HCT116 (cell line): ENCODE data around the gene GREB1L. TPM values are rescaled to one million over a fixed set of nuclear protein-coding genes. Genes with fewer than 3 reads are reported as not detected.

Experiments
- ATAC-seq: fragments of 200-7000 bp; cut with Tn5 transposase; 2 replicates; pipeline ENCODE4 v1.9.1; 2020; ENCODE audit warnings: mild to moderate bottlenecking, moderate library complexity
- BruUV-seq: library from RNA; stranded (reverse); fragments of 400-500 nt; replicated peaks from 2 replicates; lab custom pipeline; 2021; lab: Mats Ljungman, UMichigan
- CTCF ChIA-PET: fragments of 300-600 bp; sonication (Branson Sonifier 250); formaldehyde crosslinking; loops from one replicate; lab custom pipeline; 2021; ENCODE audit warnings: antibody characterized with exemption; lab: Charles Lee
- POLR2A ChIA-PET: fragments of 300-600, 350-600 bp; sonication (Branson Sonifier 250); formaldehyde crosslinking; loops from one replicate; lab custom pipeline; 2021; ENCODE audit warnings: antibody characterized with exemption; lab: Charles Lee
- RAD21 ChIA-PET, 2 experiments: fragments of 300-600 bp; sonication (Branson Sonifier 250); formaldehyde crosslinking; loops; one replicate each; lab custom pipeline; 2023; ENCODE audit warnings: low total read pairs in 2 of 2; ENCODE audit not compliant: uncharacterized antibody in 2 of 2, unreplicated experiment in 2 of 2, low non-redundant PET in 1 of 2; lab: Charles Lee
- DNase-seq: peaks from one replicate; pipeline ENCODE4 v3.0.0-alpha.2; 2010; ENCODE audit warnings: low read depth, low spot score
- H2AFZ ChIP-seq: fragments of 200-600 bp; shearing (Covaris generic), sonication (generic); 2 replicates; pipeline ENCODE4 v1.6.1; 2017; ENCODE audit warnings: low read depth, mixed run types, mixed read lengths, antibody characterized with exemption, low read length; ENCODE audit not compliant: poor library complexity, severe bottlenecking
- H3K27ac ChIP-seq: 2 replicates; pipeline ENCODE4 v1.5.1; 2012; ENCODE audit warnings: low read depth, low read length
- H3K27me3 ChIP-seq: fragments of 200-600 bp; sonication (generic); 2 replicates; pipeline ENCODE4 v1.6.1; 2016; ENCODE audit warnings: mixed run types, low read length, mixed read lengths; ENCODE audit not compliant: insufficient read depth
- H3K36me3 ChIP-seq, 2 experiments: fragments of 200-500 bp in 1 of 2; fragments of 200-600 bp in 1 of 2; sonication (Bioruptor generic) in 1 of 2; sonication (generic) in 1 of 2; 2 replicates each; pipeline versions ENCODE4 v1.5.1 to v1.6.1; 2014 to 2016; ENCODE audit warnings: low read length in 2 of 2, inconsistent platforms in 1 of 2, mixed read lengths in 1 of 2, mixed run types in 1 of 2; ENCODE audit not compliant: insufficient read depth in 2 of 2, control insufficient read depth in 1 of 2
- H3K4me1 ChIP-seq, 2 experiments: fragments of 200-600 bp in 1 of 2; sonication (generic) in 1 of 2; 2 replicates each; pipeline versions ENCODE4 v1.5.1 to v1.6.1; 2012 to 2017; ENCODE audit warnings: low read length in 2 of 2, inconsistent platforms in 1 of 2, mild to moderate bottlenecking in 1 of 2, mixed read lengths in 1 of 2, mixed run types in 1 of 2, moderate library complexity in 1 of 2; ENCODE audit not compliant: insufficient read depth in 2 of 2, control insufficient read depth in 1 of 2
- H3K4me2 ChIP-seq: fragments of 200-600 bp; sonication (generic); 2 replicates; pipeline ENCODE4 v1.6.1; 2017; ENCODE audit warnings: mixed run types, low read length, mixed read lengths
- H3K4me3 ChIP-seq, 2 experiments: fragments of 200-600 bp in 1 of 2; sonication (generic) in 1 of 2; replicated peaks in 1 of 2; 2 replicates each; pipeline ENCODE4 v1.5.1; 2011 to 2016; ENCODE audit warnings: low read length in 2 of 2, control low read depth in 1 of 2, low read depth in 1 of 2, mild to moderate bottlenecking in 1 of 2, mixed read lengths in 1 of 2, mixed run types in 1 of 2
- H3K79me2 ChIP-seq: fragments of 200-600 bp; sonication (generic); 2 replicates; pipeline ENCODE4 v1.6.1; 2017; ENCODE audit warnings: mild to moderate bottlenecking, mixed run types, low read length, moderate library complexity, mixed read lengths; ENCODE audit not compliant: insufficient read depth
- H3K9ac ChIP-seq: fragments of 200-600 bp; sonication (generic); 2 replicates; pipeline ENCODE4 v1.6.1; 2016; ENCODE audit warnings: low read length, mixed read lengths
- H3K9me2 ChIP-seq: fragments of 200-600 bp; sonication (generic), shearing (Covaris generic); 2 replicates; pipeline ENCODE4 v1.6.1; 2017; ENCODE audit warnings: mixed run types, mild to moderate bottlenecking, moderate library complexity; ENCODE audit not compliant: insufficient read depth
- H3K9me3 ChIP-seq, 2 experiments: fragments of 200-500 bp in 1 of 2; fragments of 200-600 bp in 1 of 2; sonication (Bioruptor generic) in 1 of 2; sonication (generic) in 1 of 2; 2 replicates each; pipeline ENCODE4 v1.6.1; 2014 to 2017; ENCODE audit warnings: low read length in 2 of 2, mixed read lengths in 2 of 2, inconsistent platforms in 1 of 2, low read depth in 1 of 2, mild to moderate bottlenecking in 1 of 2, mixed run types in 1 of 2, moderate library complexity in 1 of 2; ENCODE audit not compliant: control insufficient read depth in 1 of 2, insufficient read depth in 1 of 2
- H4K20me1 ChIP-seq: fragments of 200-600 bp; sonication (generic), shearing (Covaris generic); 2 replicates; pipeline ENCODE4 v1.6.1; 2017; ENCODE audit warnings: mixed run types, mild to moderate bottlenecking, moderate library complexity; ENCODE audit not compliant: insufficient read depth
- CBX3 ChIP-seq: IDR thresholded peaks from 2 replicates; pipeline ENCODE4 v1.6.1; 2012; ENCODE audit warnings: low read depth
- CEBPB ChIP-seq: IDR thresholded peaks from 2 replicates; pipeline ENCODE4 v1.6.1; 2012; ENCODE audit warnings: low read depth
- ELF1 ChIP-seq: IDR thresholded peaks from 2 replicates; pipeline ENCODE4 v1.6.1; 2012; ENCODE audit warnings: low read depth, borderline replicate concordance
- EZH2 ChIP-seq: fragments of 200-600 bp; sonication (generic); IDR thresholded peaks from 2 replicates; pipeline ENCODE4 v1.6.1; 2017; ENCODE audit warnings: antibody characterized with exemption, mixed run types
- FOSL1 ChIP-seq: IDR thresholded peaks from 2 replicates; pipeline ENCODE4 v1.6.1; 2012; ENCODE audit warnings: low read depth
- JUND ChIP-seq: IDR thresholded peaks from 2 replicates; pipeline ENCODE4 v1.6.1; 2012
- POLR2A ChIP-seq: IDR thresholded peaks from 2 replicates; pipeline ENCODE4 v1.7.0; 2011; ENCODE audit warnings: borderline replicate concordance; ENCODE audit not compliant: insufficient read depth, insufficient read length; ENCODE audit errors: extremely low read depth
- POLR2AphosphoS5 ChIP-seq: IDR thresholded peaks from 2 replicates; pipeline ENCODE4 v1.6.1; 2011; ENCODE audit warnings: mild to moderate bottlenecking, low read depth, low read length, moderate library complexity
- RAD21 ChIP-seq: IDR thresholded peaks from 2 replicates; pipeline ENCODE4 v1.6.1; 2012; ENCODE audit warnings: low read depth, mild to moderate bottlenecking
- SRF ChIP-seq: IDR thresholded peaks from 2 replicates; pipeline ENCODE4 v1.6.1; 2012; ENCODE audit warnings: low read depth
- ZFX ChIP-seq: fragments of 450-650 bp; IDR thresholded peaks from 2 replicates; pipeline ENCODE4 v1.6.1; 2017
- ZNF274 ChIP-seq: fragments of 200-500 bp; sonication (Bioruptor generic); IDR thresholded peaks from 2 replicates; pipeline ENCODE4 v1.6.1; 2014; ENCODE audit warnings: mild to moderate bottlenecking, low read depth, low read length, inconsistent platforms
- intact Hi-C: fragments of 100-400 bp; cut with micrococcal nuclease; formaldehyde crosslinking; loops from 2 replicates; pipeline ENCODE4 v1.10.0; 2022
- total RNA-seq: library from RNA; stranded (reverse); gene quantifications from one replicate; pipeline ENCODE4 v1.2.1, GENCODE V29; 2021; ENCODE audit not compliant: unreplicated experiment
- TF ChIP-seq, protein P1 (sequence below): IDR thresholded peaks from 2 replicates; pipeline ENCODE4 v1.6.1; 2012
- TF ChIP-seq, protein P2 (sequence below): IDR thresholded peaks from 2 replicates; pipeline ENCODE4 v1.6.1; 2012
- TF ChIP-seq, protein P3 (sequence below): IDR thresholded peaks from 2 replicates; pipeline ENCODE4 v1.6.1; 2012; ENCODE audit warnings: low read depth
- TF ChIP-seq, protein P4 (sequence below), 3 experiments: fragments of 200-600 bp in 1 of 3; sonication (generic) in 1 of 3; IDR thresholded peaks in 2 of 3; conservative IDR thresholded peaks in 1 of 3; 2 replicates each; pipeline ENCODE4 v1.5.1; 2012 to 2017; ENCODE audit warnings: low read depth in 2 of 3, low read length in 2 of 3, antibody characterized with exemption in 1 of 3, borderline replicate concordance in 1 of 3, control low read depth in 1 of 3, mild to moderate bottlenecking in 1 of 3, mixed read lengths in 1 of 3, mixed run types in 1 of 3, moderate library complexity in 1 of 3; ENCODE audit not compliant: insufficient read depth in 1 of 3

The GREB1L gene
- total RNA-seq, 1 experiment from 2014 or later, result 12.2 TPM

DNA sequence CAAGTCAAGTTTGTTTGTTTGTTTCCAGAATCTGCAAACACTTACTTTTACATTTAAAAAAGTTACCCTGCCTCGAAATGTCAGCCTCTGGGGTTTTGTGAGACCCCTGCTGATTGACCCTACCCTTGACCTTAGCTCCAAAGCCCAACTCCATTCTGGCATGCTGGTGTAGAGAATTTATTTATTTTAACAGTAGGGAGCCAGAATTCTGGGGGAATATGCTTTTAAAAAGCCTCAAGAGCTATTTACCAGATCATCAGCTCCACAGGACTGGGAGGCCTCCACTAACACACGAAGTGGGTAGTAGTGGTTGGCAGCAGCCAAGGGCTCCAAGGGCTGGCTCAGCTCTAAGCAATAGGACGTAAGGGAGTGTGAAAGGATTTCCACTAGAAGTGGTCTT, 23.2 kb upstream of the GREB1L start:
- RAD21 ChIA-PET, result no interaction called here
- TF ChIP-seq, protein P1, sequence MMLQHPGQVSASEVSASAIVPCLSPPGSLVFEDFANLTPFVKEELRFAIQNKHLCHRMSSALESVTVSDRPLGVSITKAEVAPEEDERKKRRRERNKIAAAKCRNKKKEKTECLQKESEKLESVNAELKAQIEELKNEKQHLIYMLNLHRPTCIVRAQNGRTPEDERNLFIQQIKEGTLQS, result no peak
- TF ChIP-seq, all 23 proteins: peak for 0
- Histone ChIP-seq H3K4me1 (no peaks in the 10 kb centered on the region), H3K27me3 (no peaks in the 10 kb centered on the region), H3K79me2 (no peaks in the 10 kb centered on the region), H4K20me1 (no peaks in the 10 kb centered on the region), H3K9me2 (no peaks in the 10 kb centered on the region; the same call in 1 of the 2 replicates), H3K4me3 (no peak overlapping the region), H3K4me2 (no peak overlapping the region), H3K36me3 (no peaks in the 10 kb centered on the region), H2AFZ (no peak overlapping the region), H3K9me3 (no peaks in the 10 kb centered on the region), H3K27ac (no peak overlapping the region), H3K9ac (no peak overlapping the region)
- DNase-seq (no peak), ATAC-seq (no peak)
- BruUV-seq, result no TSS peak
- intact Hi-C loops, result loop anchor here (5.0 kb wide), 1 partner anchor 48 kb away; no protein-coding TSS in a partner anchor
- ChIA-PET CTCF (no interaction called here), POLR2A (no interaction called here)

DNA sequence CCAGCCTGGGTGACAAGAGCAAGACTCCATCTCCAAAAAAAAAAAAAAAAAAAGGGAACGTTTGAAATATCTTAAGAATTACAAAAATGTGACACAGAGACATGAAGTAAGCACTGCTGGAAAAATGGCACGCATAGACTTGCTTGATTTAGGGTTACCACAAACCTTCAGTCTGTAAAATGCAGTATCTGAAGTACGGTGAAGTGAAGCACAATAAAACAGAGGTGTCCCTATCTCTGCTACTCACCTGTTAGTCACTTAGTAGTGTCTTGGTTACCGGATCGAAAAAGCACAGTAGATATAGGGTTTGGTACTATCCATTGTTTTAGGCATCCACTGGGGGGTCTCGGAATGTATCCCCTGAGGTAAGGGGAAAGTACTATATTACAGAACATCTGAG, 11.6 kb upstream of the GREB1L start:
- H3K4me1 ChIP-seq, result no peaks in the 10 kb centered on the region
- no peaks in the 10 kb centered on the region for H3K79me2 ChIP-seq
- no peak overlapping the region for H2AFZ ChIP-seq
- intact Hi-C loops, result loop anchor here (10.0 kb wide), 1 partner anchor 164 kb away; no protein-coding TSS in a partner anchor
- no peaks in the 10 kb centered on the region for H3K27me3 ChIP-seq
- BruUV-seq, result no TSS peak
- no peaks in the 10 kb centered on the region for H3K9me2 ChIP-seq
- DNase-seq (no peak), ATAC-seq (no peak)
- no peak for TF ChIP-seq EZH2
- TF ChIP-seq, protein P2, sequence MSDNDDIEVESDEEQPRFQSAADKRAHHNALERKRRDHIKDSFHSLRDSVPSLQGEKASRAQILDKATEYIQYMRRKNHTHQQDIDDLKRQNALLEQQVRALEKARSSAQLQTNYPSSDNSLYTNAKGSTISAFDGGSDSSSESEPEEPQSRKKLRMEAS, result no peak
- TF ChIP-seq JUND, result no peak
- TF ChIP-seq SRF, result no peak
- TF ChIP-seq FOSL1, result no peak
- TF ChIP-seq, protein P3, sequence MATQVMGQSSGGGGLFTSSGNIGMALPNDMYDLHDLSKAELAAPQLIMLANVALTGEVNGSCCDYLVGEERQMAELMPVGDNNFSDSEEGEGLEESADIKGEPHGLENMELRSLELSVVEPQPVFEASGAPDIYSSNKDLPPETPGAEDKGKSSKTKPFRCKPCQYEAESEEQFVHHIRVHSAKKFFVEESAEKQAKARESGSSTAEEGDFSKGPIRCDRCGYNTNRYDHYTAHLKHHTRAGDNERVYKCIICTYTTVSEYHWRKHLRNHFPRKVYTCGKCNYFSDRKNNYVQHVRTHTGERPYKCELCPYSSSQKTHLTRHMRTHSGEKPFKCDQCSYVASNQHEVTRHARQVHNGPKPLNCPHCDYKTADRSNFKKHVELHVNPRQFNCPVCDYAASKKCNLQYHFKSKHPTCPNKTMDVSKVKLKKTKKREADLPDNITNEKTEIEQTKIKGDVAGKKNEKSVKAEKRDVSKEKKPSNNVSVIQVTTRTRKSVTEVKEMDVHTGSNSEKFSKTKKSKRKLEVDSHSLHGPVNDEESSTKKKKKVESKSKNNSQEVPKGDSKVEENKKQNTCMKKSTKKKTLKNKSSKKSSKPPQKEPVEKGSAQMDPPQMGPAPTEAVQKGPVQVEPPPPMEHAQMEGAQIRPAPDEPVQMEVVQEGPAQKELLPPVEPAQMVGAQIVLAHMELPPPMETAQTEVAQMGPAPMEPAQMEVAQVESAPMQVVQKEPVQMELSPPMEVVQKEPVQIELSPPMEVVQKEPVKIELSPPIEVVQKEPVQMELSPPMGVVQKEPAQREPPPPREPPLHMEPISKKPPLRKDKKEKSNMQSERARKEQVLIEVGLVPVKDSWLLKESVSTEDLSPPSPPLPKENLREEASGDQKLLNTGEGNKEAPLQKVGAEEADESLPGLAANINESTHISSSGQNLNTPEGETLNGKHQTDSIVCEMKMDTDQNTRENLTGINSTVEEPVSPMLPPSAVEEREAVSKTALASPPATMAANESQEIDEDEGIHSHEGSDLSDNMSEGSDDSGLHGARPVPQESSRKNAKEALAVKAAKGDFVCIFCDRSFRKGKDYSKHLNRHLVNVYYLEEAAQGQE, result no peak
- no peak for TF ChIP-seq ELF1
- no peak for TF ChIP-seq ZFX
- TF ChIP-seq, protein P4, sequence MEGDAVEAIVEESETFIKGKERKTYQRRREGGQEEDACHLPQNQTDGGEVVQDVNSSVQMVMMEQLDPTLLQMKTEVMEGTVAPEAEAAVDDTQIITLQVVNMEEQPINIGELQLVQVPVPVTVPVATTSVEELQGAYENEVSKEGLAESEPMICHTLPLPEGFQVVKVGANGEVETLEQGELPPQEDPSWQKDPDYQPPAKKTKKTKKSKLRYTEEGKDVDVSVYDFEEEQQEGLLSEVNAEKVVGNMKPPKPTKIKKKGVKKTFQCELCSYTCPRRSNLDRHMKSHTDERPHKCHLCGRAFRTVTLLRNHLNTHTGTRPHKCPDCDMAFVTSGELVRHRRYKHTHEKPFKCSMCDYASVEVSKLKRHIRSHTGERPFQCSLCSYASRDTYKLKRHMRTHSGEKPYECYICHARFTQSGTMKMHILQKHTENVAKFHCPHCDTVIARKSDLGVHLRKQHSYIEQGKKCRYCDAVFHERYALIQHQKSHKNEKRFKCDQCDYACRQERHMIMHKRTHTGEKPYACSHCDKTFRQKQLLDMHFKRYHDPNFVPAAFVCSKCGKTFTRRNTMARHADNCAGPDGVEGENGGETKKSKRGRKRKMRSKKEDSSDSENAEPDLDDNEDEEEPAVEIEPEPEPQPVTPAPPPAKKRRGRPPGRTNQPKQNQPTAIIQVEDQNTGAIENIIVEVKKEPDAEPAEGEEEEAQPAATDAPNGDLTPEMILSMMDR (IDR thresholded peaks at IDR 0.05 in 2 of 3, conservative IDR thresholded peaks at IDR 0.05 in 1 of 3; ENCODE audit: borderline replicate concordance in 1 of 3, insufficient read depth in 1 of 3, low read depth in 2 of 3, low read length in 2 of 3), result no peak
- TF ChIP-seq, protein P1, result no peak
- TF ChIP-seq CBX3, result no peak
- TF ChIP-seq ZNF274, result no peak
- TF ChIP-seq CEBPB, result no peak
- no peak for TF ChIP-seq RAD21
- TF ChIP-seq POLR2AphosphoS5, result no peak
- TF ChIP-seq POLR2A, result no peak
- H3K36me3 ChIP-seq, result no peaks in the 10 kb centered on the region
- H3K27ac ChIP-seq, result no peak overlapping the region
- no peaks in the 10 kb centered on the region for H4K20me1 ChIP-seq
- POLR2A ChIA-PET, result interaction anchor here (0.7 kb wide), 1 partner anchor 260 kb away, joined by 3 read pairs; no protein-coding TSS in a partner anchor
- CTCF ChIA-PET, result no interaction called here
- no peak overlapping the region for H3K4me2 ChIP-seq
- no peak overlapping the region for H3K9ac ChIP-seq
- RAD21 ChIA-PET, result no interaction called here
- no peaks in the 10 kb centered on the region for H3K9me3 ChIP-seq
- no peak overlapping the region for H3K4me3 ChIP-seq
